Skeletal muscle tissue (tissue), 4 donors: ENCODE measurements around the gene STK25. TPM values are rescaled to one million over a fixed set of nuclear protein-coding genes. Genes with fewer than 3 reads are reported as not detected.
A peak's percentile ranks its signal among the peaks of the same experiment; 100 is the strongest.

Source experiments
- H3K27ac ChIP-seq: one replicate; pipeline ENCODE4 v1.7.0; 2013; ENCODE audit warnings: mild to moderate bottlenecking, low read depth, low read length, inconsistent platforms
- H3K27me3 ChIP-seq, 3 donors: one replicate each; pipeline ENCODE4 v1.7.0; 2013; ENCODE audit warnings: low read length in 3 of 3; ENCODE audit not compliant: control insufficient read depth in 3 of 3, insufficient read depth in 3 of 3
- H3K36me3 ChIP-seq, 3 donors: one replicate each; pipeline ENCODE4 v1.7.0; 2013; ENCODE audit warnings: low read length in 3 of 3; ENCODE audit not compliant: control insufficient read depth in 3 of 3, insufficient read depth in 3 of 3
- H3K4me1 ChIP-seq, 3 donors: one replicate each; pipeline ENCODE4 v1.7.0; 2013; ENCODE audit warnings: low read length in 3 of 3, mild to moderate bottlenecking in 3 of 3; ENCODE audit not compliant: control insufficient read depth in 3 of 3, insufficient read depth in 3 of 3
- H3K4me3 ChIP-seq, 3 donors: one replicate each; pipeline ENCODE4 v1.7.0; 2013; ENCODE audit warnings: low read length in 3 of 3
- H3K9ac ChIP-seq, 3 donors: one replicate each; pipeline ENCODE4 v1.7.0; 2013; ENCODE audit warnings: low read length in 3 of 3, mild to moderate bottlenecking in 3 of 3, moderate library complexity in 2 of 3, low read depth in 1 of 3
- H3K9me3 ChIP-seq, 3 donors: one replicate each; pipeline ENCODE4 v1.7.0; 2013; ENCODE audit warnings: low read length in 3 of 3; ENCODE audit not compliant: control insufficient read depth in 3 of 3
- total RNA-seq: library from RNA; depleted of rRNA; stranded (reverse); fragments of >200 nt; gene quantifications from one replicate; pipeline ENCODE4 v1.2.3, GENCODE V29; 2014
- donor health status: Osteomylitis.

Gene STK25
- total RNA-seq, 1 donor from 2014 or later: 178 TPM

DNA sequence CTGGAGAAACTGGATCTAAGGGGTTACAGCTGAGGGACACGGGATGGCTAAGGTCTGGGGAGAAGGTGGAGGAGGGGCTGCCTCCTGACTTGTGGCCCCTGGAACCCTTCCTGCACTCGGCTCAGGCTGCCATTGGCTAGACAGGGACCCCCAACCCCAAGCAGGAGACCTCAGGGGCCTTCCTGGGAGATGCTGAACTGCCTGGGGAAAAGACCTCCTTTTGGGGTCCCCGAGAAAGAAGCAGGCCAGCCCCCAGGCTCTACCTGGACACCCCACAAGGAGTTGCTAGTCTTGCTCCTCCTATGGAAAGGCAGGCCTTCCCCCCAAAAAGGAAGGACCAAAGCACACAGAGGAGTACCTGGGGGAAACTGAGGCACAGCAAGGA, 40.1 kb upstream of the STK25 start:
- Histone ChIP-seq H3K4me1 (peaks cover 8 to 16% (median 15%) of the 10 kb centered on the region in 3 donors), H3K9me3 (no peaks in the 10 kb centered on the region), H3K27me3 (peaks cover 13 to 37% (median 25%) of the 10 kb centered on the region in 3 donors), H3K9ac (no peak overlapping the region), H3K36me3 (no peaks in the 10 kb centered on the region), H3K27ac (no peak overlapping the region), H3K4me3 (no peak overlapping the region)

DNA sequence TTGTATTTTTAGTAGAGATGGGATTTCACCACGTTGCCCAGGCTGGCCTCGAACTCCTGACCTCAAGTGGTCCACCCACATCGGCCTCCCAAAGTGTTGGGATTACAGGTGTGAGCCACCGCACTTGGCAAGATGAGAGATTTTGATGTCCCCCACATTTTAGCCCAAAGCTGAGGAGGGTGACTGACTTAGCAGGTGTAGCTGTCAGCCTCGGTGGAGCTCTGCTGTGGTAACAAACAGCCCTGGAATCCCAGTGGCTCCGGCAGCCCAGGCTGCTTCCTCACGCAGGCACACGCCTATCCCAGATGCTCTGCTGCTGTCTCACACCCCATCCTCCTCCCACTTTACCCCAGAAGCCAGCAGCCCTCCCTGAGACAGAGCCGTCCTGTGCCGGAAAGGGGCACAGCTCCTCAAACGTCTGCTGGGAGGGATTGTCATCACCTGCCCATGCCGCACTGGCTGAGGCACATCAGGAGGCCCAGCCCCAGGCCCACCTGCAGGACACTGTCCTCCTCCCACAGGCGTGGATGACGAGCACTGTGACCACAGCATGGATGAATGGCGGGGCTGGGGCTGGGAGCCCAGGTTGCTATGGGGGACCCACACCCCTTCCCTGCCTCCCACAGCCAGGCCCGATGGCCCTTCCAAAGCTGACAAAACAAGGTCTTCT, 39.5 kb upstream of the STK25 start:
- no peak overlapping the region for H3K4me3 ChIP-seq
- H3K36me3 ChIP-seq: no peaks in the 10 kb centered on the region
- no peak overlapping the region for H3K9ac ChIP-seq
- peaks cover 8 to 16% (median 15%) of the 10 kb centered on the region in 3 donors for H3K4me1 ChIP-seq
- H3K27ac ChIP-seq: no peak overlapping the region
- peaks cover 13 to 37% (median 29%) of the 10 kb centered on the region in 3 donors for H3K27me3 ChIP-seq
- no peaks in the 10 kb centered on the region for H3K9me3 ChIP-seq

DNA sequence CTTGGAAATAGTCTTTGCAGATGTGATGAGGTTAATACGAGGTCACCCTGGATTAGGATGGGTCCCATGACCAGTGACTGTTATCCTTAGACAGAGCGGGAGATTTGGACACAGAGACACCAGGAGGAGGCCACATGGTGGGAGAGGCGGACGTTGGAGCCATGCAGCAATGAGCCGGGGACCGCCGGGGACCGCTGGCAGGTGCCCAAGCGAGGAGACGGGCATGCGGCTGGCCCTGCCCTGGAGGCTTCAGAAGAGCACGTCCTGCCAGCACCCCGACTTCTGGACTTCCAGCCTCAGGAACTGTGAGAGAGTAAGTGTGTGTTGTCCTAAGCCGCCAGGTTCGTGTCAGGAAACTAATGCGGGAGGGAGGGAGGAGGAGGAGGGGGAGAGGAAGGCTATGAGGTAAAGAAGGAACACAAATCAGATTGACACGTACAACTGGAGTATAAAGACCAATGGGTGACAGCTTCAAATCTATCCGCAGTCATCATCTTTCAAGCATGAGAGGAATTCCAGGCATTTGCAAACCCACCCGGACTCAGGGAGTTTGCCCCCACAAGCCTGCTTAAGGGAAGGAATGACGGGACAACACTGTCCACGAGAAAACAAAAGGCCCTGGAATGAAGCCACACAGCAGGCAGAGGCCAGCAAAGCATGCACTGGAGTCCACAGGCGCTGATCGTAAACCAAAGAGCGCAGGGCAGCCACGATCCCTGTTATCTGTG, 38.6 kb upstream of the STK25 start:
- no peaks in the 10 kb centered on the region for H3K9me3 ChIP-seq
- peaks cover 9 to 40% (median 36%) of the 10 kb centered on the region in 3 donors for H3K27me3 ChIP-seq
- H3K4me1 ChIP-seq: peaks cover 8 to 20% (median 17%) of the 10 kb centered on the region in 3 donors
- peak overlapping the region; percentile 11 to 31 (median 17) for H3K4me3 ChIP-seq
- peak overlapping the region in 1 of 3 donors; percentile 33 for H3K9ac ChIP-seq
- H3K27ac ChIP-seq: no peak overlapping the region
- H3K36me3 ChIP-seq: no peaks in the 10 kb centered on the region

DNA sequence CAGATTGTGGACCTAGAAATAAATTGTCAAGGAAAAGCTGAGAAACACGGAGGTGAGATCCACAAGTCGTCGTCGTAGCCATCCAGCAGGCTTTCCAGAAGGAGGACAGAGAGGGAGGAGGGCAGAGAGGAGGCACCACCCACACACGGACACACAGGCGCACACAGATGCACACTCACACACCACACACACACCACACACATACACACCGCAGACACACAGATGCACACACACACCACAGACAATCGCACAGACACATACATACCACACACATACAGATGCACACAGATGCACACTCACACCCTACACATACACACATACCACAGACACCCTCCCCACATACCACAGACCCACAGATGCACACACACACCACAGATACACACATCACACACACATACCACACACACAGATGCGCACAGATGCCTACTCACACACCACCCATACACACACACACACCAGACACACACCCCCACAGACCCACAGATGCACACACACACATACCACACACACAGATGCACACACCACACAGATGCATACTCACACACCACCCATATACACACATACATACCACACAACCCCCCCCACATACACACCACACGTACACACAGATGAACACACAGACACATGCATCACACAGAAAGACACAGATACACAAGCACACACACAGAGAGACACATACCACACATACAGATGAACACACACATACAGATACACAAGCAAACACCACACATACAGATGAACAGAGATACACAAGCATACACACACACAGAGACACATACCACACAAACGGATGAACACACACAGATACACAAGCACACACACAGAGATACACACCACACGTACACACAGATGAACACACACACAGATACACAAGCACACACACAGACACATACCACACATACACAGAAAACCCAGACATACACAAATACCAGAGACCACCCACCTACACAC, 37.4 kb upstream of the STK25 start:
- no peak overlapping the region for H3K9ac ChIP-seq
- H3K4me1 ChIP-seq: peaks cover 13 to 28% (median 26%) of the 10 kb centered on the region in 3 donors
- H3K4me3 ChIP-seq: no peak overlapping the region
- H3K36me3 ChIP-seq: no peaks in the 10 kb centered on the region
- H3K27ac ChIP-seq: no peak overlapping the region
- H3K27me3 ChIP-seq: peaks cover 7 to 47% (median 36%) of the 10 kb centered on the region in 3 donors
- H3K9me3 ChIP-seq: no peaks in the 10 kb centered on the region

DNA sequence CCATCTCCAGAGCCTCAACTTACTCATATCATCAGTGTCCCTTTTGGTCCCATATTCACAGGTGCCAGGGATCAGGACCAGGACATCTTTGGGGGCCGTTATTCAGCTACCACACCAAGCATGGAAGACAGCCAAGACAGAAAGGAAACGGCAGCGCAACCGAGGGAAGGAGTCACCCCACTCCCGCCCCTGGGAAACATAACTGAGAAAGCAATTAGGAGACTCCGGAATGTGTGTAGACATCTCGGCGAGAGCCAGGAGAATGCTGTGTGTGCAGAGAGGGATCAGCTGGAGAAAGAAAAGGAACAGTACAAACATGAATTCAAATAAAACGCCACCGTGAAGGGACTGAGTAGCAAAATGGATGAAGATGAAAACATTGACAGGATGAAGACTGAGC, 36.7 kb upstream of the STK25 start:
- no peak overlapping the region for H3K27ac ChIP-seq
- H3K36me3 ChIP-seq: no peaks in the 10 kb centered on the region
- H3K4me1 ChIP-seq: peaks cover 17 to 35% (median 33%) of the 10 kb centered on the region in 3 donors
- no peak overlapping the region for H3K4me3 ChIP-seq
- H3K9me3 ChIP-seq: no peaks in the 10 kb centered on the region
- H3K27me3 ChIP-seq: peaks cover 3 to 47% (median 36%) of the 10 kb centered on the region in 3 donors
- H3K9ac ChIP-seq: no peak overlapping the region

DNA sequence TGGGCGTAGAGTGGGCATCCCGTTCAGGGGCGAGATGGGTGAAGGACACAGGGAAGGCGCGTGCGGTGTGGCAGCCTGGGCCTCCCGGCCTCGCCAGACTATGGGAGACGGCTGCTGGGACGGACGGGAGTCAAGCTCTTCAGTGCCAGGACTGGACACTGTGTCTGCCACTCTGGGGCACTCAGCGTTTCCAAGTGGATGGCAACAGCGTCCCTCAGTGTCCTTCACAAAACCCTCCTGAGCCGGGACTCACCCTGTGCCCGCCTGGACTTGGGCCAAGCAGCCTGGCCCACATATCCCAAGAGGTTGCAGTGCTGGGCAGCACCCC, 33.9 kb upstream of the STK25 start:
- no peaks in the 10 kb centered on the region for H3K9me3 ChIP-seq
- H3K4me3 ChIP-seq: peak overlapping the region in 1 of 3 donors; percentile 45
- peaks cover 3 to 36% (median 36%) of the 10 kb centered on the region in 3 donors for H3K27me3 ChIP-seq

DNA sequence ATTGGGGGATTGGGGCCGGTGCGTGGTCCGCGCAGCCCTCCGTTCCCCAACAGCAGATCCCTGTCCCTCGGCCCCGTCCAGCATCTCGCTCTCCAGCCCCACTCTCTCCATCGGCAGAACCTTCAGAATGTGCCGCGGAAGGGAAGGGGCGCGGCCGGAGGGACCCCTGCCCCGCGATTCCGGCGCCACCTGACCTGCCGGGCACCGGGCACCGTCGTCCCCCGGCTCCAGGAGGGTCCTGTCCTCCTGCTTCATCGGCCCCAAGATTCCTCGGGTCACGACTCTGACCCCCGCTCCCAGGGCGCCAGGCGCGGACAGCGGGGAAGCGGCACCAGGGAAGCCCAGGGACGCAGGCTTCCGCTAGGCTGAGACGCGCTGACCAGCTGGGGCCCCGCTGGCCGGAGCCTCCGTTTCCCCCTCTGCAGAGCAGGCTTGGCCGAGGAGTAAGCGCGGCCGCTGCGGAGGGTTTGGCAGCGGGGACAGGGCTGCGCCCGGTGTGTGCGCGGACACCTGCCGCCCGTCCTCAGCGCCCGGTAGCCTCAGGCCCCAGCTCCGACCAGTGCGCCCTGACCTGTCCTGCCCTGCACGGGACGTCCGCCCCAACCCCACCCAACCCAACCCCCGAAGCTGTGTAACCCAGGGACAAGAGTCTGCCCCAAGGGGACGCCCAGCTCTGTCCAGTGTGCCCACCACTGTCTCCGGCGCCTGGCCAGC, 33.3 kb upstream of the STK25 start:
- no peak overlapping the region for H3K9ac ChIP-seq
- peak overlapping the region in 2 of 3 donors; percentile 32 to 60 for H3K4me3 ChIP-seq
- no peaks in the 10 kb centered on the region for H3K36me3 ChIP-seq
- no peaks in the 10 kb centered on the region for H3K9me3 ChIP-seq
- H3K4me1 ChIP-seq: peaks cover 11 to 29% (median 26%) of the 10 kb centered on the region in 3 donors
- H3K27me3 ChIP-seq: peaks cover 3 to 31% (median 31%) of the 10 kb centered on the region in 3 donors
- no peak overlapping the region for H3K27ac ChIP-seq

More for the DNA sequence above, 33.9 kb upstream of the STK25 start:
- Histone ChIP-seq H3K36me3 (no peaks in the 10 kb centered on the region), H3K4me1 (peaks cover 16 to 34% (median 32%) of the 10 kb centered on the region in 3 donors), H3K9ac (no peak overlapping the region), H3K27ac (no peak overlapping the region)

DNA sequence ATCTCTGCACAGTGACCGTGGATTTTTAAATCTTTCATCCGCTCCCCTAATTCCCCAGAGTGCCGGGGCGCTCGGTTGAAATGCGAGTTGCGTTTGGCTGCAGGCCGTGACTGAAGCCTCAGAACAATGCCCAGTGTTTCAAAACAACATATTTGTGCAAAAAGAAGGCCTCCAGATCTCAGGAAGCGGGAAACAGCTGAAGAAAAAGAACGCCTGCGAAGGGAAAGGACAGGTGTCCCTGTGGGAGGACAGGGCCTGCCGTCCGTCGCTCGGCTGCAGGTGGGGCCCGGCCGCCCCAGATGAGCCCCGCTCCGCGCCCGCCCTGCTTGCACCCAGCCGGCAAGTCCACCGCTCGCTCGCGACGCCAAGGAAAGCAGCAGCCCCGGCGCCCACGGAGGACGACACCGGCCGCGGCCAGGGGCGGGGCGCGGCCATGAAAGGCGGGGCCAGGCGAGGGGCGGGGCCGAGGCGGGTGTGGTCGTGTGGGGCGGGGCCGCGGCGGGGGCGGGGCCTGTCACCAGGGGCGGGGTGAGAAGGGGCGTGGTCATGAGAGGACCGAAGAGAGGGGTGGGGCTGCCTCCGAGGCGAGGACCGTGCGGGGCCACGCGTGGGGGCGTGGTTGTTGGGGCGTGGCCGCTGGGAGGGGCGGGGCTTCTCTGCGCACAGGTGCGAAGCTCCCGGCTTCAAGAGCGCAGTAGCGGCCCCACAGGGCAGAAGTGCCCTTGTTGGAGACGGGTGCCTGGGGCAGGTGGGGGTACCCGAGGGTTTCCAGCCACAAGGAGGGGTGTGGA, 32.6 kb upstream of the STK25 start:
- Histone ChIP-seq H3K4me1 (peaks cover 9 to 25% (median 22%) of the 10 kb centered on the region in 3 donors), H3K9me3 (no peaks in the 10 kb centered on the region), H3K36me3 (no peaks in the 10 kb centered on the region), H3K27ac (no peak overlapping the region), H3K9ac (peak overlapping the region; percentile 38 to 74 (median 43)), H3K4me3 (peak overlapping the region; percentile 71 to 75 (median 72)), H3K27me3 (peaks cover 3 to 25% (median 24%) of the 10 kb centered on the region in 3 donors)
